NCI-H2029 treated with DMSO at 0.1 percent for 48 hours (cell line): ENCODE results near the gene GABRB2.
"Not testable (repeated sequence)": the region's sequence is repeated elsewhere in the genome, so short reads cannot be mapped to it uniquely, and the experiment has no call there.

Experiments
- DNase-seq: peaks from one replicate; lab custom pipeline; 2025; lab: John Stamatoyannopoulos, UW

GABRB2 gene

GRCh38 chr5:161299053-161299452 lies 247.5 kb downstream of the GABRB2 start:
- no peak for DNase-seq

DNA sequence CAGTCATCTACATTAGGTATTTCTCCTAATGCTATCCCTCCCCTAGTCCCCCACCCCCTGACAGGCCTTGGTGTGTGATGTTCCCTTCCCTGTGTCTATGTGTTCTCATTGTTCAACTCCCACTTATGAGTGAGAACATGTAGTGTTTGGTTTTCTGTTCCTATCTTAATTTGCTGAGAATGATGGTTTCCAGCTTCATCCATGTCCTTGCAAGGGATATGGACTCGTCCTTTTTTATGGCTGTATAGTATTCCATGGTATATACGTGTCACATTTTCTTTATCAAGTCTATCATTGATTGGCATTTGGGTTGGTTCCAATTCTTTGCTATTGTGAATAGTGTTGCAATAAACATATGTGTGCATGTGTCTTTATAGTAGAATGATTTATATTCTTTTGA lies 249.1 kb downstream of the GABRB2 start:
- not testable (repeated sequence) for DNase-seq

GRCh38 chr5:161295721-161296250 lies 250.7 kb downstream of the GABRB2 start:
- DNase-seq = no peak

- DNase-seq = no peak
Measured at GRCh38 chr5:161288071-161288470, 258.5 kb downstream of the GABRB2 start.

DNA sequence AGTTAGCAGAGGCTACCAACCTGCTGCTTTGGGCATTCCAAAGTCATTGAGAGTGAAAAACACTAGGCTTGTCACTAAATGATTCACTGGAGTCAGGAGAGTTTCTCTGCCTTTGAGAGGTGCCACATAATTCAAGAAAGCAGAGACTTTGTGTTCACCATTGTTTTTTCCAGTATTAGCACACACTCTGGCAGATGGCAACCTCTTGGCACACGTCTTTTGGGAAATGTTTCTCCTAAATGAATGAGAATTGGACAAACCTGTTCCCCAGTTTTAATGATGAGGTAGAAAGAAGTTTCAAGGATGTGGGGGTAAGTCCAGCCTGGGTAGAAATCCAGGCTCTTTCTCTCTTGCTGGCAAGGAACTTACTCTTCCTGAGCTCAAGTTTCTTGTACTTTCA lies 259.1 kb downstream of the GABRB2 start:
- no peak for DNase-seq

DNA sequence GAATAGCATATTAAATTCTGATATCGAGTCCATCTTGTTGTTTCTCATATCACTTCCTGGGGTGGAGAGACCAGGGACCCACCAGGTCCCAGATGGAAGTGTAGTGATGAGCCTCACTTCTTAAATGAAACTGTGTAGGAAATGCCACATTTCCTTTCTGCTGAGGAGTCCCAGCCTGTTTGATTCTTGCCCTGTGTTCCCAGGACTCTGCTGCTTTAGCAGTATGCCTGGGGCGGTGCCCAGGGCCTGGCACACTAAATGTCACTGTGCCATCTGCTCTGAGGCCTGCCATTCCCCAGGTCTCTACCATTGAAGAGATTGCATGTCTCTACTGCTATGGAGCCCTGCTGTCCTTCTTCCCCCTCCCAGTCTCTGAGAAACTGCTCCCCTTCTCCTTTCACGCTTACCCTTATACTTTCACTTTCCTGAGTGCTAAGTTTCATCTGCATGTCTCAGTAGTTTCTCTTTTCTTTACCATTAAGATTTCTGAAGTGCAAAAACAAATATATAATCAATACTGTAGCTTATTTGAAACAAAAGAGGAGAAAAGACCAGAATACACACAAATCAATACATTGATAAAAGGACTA lies 260.4 kb downstream of the GABRB2 start:
- DNase-seq = no peak

- DNase-seq = no peak
Measured at GRCh38 chr5:161284445-161284844, 262.1 kb downstream of the GABRB2 start.

DNA sequence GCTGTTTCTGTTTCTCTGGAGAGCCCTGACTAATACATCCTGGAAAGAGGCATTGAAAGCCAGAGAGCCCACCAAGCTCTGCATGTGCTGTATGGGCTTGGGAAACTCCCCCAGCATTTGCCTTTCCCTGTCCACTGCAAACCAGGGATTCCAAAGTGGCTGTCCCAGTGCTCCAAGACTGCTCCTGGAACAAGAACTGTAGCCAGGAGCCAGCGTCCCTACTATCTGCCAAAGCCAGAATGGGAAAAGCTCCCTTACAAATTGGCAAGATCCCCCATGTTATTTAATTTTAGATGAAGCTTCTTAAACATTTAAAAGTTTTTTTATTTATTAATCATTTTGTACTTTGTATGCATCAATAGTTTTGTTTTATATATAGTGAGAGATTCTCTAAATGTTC lies 263.2 kb downstream of the GABRB2 start:
- no peak for DNase-seq

DNA sequence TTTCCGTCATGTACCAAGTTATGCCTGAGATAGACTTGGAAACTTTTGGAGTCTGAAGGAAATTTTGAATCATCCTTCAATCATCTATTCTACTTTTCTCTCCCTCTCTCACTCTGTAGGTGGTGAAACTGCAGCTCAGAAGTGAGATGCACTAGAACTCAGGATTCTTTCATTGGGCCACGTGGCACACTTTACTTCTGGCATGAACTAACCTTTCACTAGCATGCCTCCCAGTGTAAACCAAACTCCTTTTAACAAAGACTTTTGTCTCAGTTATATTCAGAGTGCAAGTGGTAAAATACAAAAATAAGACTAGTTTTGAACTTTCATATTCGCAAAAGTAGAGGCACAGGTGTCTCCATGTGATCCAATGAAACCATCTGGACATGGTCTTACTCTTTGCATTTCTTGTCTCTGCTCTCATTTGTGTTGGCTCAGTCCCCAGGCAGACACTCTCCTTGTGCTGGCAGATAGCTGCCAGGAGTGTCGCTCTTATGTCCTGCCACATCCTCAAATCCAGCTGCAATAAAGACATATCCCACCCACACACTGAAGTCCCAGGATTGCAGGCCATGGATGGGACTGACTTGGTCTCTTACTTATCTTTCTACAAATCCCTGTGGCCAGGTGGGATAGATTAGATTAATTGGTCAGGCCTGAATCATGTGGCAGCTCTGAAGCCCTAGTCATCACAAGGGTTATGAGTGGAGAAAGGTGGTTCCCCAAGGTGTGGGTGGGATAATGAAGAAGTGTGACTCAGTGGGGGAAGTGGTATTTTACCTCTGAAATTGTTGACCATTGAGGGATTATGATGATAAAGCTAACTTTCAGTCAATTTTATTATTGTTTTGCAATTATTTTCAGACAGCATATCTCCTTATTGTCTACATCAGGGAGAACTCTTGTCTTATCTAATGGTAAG lies 267.5 kb downstream of the GABRB2 start:
- DNase-seq = no peak

GRCh38 chr5:161277011-161277410 lies 269.5 kb downstream of the GABRB2 start:
- no peak for DNase-seq

GRCh38 chr5:161274951-161275350 lies 271.6 kb downstream of the GABRB2 start:
- no peak for DNase-seq

- DNase-seq = no peak
Measured at GRCh38 chr5:161273410-161273809, 273.1 kb downstream of the GABRB2 start.

DNA sequence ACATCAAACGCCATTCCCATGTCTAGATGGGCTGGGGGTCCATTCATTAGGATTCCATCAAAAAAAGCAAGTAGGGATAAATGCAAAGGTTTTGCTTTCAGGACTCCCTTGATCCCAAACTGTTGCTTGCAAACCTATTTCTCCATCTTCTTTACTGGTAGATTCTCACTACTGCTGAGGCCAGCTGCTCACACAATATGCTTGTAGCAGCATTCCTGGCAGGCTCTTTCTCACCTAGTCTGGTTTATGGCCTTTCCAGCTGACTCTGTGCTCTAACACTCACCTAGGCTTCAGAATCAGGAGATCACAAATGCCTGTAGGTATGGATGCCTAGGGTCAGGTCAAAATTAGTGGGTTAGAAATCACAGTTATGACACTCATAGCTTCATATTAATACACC lies 274.7 kb downstream of the GABRB2 start:
- DNase-seq = no peak

DNA sequence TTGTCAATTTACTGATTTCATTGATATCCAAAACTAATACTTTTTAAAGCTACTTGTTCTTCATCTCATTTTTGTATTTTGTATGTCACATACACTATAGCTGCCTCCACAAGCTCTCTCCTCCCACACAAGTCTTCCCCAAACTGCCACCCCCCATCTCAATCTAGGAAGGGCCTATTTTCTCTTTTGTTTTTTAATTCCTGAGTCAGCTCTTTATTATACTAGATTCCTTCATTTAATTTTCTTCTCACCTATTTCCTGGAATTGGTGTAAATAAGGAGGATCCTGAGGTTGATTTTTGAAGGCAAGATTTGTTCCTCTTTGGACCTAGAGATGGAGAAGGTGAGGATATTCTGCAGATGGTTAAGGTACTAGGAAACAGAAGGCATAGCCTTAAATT lies 277.4 kb downstream of the GABRB2 start:
- no peak for DNase-seq

DNA sequence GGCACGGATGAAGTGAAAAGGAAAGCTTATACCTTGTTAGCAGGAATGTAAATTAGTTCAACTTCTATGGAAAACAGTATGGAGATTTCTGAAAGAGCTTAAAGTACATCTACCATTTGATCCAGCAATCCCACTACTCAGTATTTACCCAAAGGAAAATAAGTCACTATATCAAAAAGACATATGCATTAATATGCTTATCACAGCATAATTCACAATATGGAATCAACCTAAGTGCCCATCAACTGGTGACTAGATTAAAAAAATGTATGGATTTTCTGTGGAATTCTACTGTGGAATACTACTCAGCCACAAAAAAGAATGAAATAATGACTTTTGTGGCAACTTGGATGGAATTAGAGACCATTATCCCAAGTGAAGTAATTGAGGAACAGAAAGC lies 279.6 kb downstream of the GABRB2 start:
- DNase-seq = no peak

GRCh38 chr5:161265006-161265405 lies 281.5 kb downstream of the GABRB2 start:
- no peak for DNase-seq

- no peak for DNase-seq
Measured at GRCh38 chr5:161263191-161263590, 283.3 kb downstream of the GABRB2 start.

GRCh38 chr5:161261668-161262323 lies 284.7 kb downstream of the GABRB2 start:
- no peak for DNase-seq

DNA sequence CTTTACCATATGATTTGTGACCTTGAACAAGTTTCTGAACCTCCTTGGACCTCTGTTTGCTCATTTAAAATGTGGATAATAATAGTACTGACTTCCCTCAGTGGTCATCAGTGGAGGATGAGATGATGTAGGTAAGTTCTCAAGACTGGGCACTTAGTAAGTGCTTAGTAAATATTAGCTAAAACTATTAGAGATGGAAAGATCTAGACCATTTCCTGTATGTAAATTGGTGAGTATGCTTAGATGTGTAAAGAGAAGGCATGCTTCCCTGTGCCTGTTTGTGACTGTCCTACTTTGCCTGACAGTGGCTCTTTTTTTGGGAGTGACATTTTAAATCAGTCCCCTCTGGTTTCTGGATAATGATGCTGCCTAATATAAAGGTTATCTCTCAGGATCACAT lies 288.1 kb downstream of the GABRB2 start:
- DNase-seq = no peak

DNA sequence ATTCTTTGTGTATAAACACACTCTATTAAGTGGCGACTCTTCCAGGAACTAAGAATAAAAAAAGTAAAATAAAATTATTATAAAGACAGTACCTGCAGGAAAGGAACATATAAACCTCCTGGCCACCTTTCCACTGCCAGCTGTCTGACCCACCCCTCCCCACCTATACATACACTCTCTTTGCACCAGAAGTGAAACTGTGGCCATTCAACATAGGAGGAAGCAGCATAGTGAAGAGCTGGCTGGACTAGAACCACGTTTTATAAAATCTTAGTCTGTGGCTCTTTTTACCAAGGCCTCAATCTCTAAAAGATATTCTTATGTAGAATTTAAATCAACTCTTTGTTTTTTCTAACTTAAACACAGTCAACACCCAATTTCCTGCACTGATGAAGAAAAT lies 289.6 kb downstream of the GABRB2 start:
- no peak for DNase-seq

GRCh38 chr5:161252955-161253354 lies 293.6 kb downstream of the GABRB2 start:
- DNase-seq = not testable (repeated sequence)

- DNase-seq = no peak
Measured at GRCh38 chr5:161246749-161247148, 299.8 kb downstream of the GABRB2 start.

- not testable (repeated sequence) for DNase-seq
Measured at GRCh38 chr5:161245846-161246245, 300.7 kb downstream of the GABRB2 start.
